OCI-LY7 (cell line): ENCODE data around the gene SORBS2. TPM values are rescaled to one million over a fixed set of nuclear protein-coding genes. Genes with fewer than 3 reads are reported as not detected.

Source experiments
- BruUV-seq: library from RNA; stranded (reverse); fragments of 400-500 nt; replicated peaks from 2 replicates; lab custom pipeline; 2021; lab: Mats Ljungman, UMichigan
- CTCF ChIA-PET: fragments of 300-600 bp; sonication (Branson Sonifier 250); formaldehyde crosslinking; loops from one replicate; lab custom pipeline; 2022; ENCODE audit warnings: antibody characterized with exemption; ENCODE audit not compliant: unreplicated experiment; lab: Charles Lee
- POLR2A ChIA-PET: fragments of 300-600 bp; sonication (Branson Sonifier 250); formaldehyde crosslinking; loops from one replicate; lab custom pipeline; 2022; ENCODE audit warnings: antibody characterized with exemption; lab: Charles Lee
- DNase-seq: peaks from one replicate; pipeline ENCODE4 v3.0.0-alpha.2; 2015; ENCODE audit warnings: low spot score
- H2AFZ ChIP-seq: fragments of 200-600 bp; sonication (generic), shearing (Covaris generic); 2 replicates; pipeline ENCODE4 v1.6.1; 2014; ENCODE audit warnings: mild to moderate bottlenecking, antibody characterized with exemption, low read length, moderate library complexity
- H3K27ac ChIP-seq: fragments of 200-600 bp; sonication (generic); 2 replicates; pipeline ENCODE4 v1.5.1; 2014; ENCODE audit warnings: mixed run types, low read depth, mild to moderate bottlenecking, moderate library complexity, low read length, inconsistent platforms; ENCODE audit not compliant: poor library complexity, severe bottlenecking
- H3K36me3 ChIP-seq: fragments of 200-600 bp; sonication (generic); 2 replicates; pipeline ENCODE4 v1.6.1; 2014; ENCODE audit warnings: mild to moderate bottlenecking, antibody characterized with exemption, low read length, moderate library complexity, mixed read lengths; ENCODE audit not compliant: insufficient read depth
- H3K4me1 ChIP-seq: fragments of 200-600 bp; sonication (generic); 2 replicates; pipeline ENCODE4 v1.5.1; 2014; ENCODE audit warnings: mild to moderate bottlenecking, low read length; ENCODE audit not compliant: insufficient read depth, poor library complexity, severe bottlenecking
- H3K4me2 ChIP-seq: fragments of 200-600 bp; sonication (generic); 2 replicates; pipeline ENCODE4 v1.6.1; 2014; ENCODE audit warnings: mild to moderate bottlenecking, low read length
- H3K4me3 ChIP-seq: fragments of 200-600 bp; sonication (generic); 2 replicates; pipeline ENCODE4 v1.5.1; 2014; ENCODE audit warnings: mild to moderate bottlenecking, low read depth, low read length; ENCODE audit not compliant: poor library complexity, severe bottlenecking
- H3K79me2 ChIP-seq: fragments of 200-600 bp; sonication (generic); 2 replicates; pipeline ENCODE4 v1.6.1; 2016; ENCODE audit warnings: low read depth, mild to moderate bottlenecking, low read length, moderate library complexity, mixed read lengths; ENCODE audit not compliant: insufficient read depth
- H3K9me2 ChIP-seq: fragments of 200-600 bp; sonication (generic); 2 replicates; pipeline ENCODE4 v1.6.1; 2016; ENCODE audit warnings: mild to moderate bottlenecking, low read length, mixed read lengths; ENCODE audit not compliant: insufficient read depth
- H3K9me3 ChIP-seq: fragments of 200-600 bp; sonication (generic); 2 replicates; pipeline ENCODE4 v1.6.1; 2014; ENCODE audit warnings: mild to moderate bottlenecking, mixed run types, low read length, mixed read lengths
- H4K20me1 ChIP-seq: fragments of 200-600 bp; sonication (generic); 2 replicates; pipeline ENCODE4 v1.6.1; 2014; ENCODE audit warnings: mild to moderate bottlenecking, antibody characterized with exemption, low read length, moderate library complexity, mixed read lengths; ENCODE audit not compliant: insufficient read depth
- CTCF ChIP-seq: fragments of 200-600 bp; sonication (generic); conservative IDR thresholded peaks from 2 replicates; pipeline ENCODE4 v1.5.1; 2014; ENCODE audit warnings: mild to moderate bottlenecking, antibody characterized with exemption, low read length, moderate library complexity, mixed read lengths
- EZH2phosphoT487 ChIP-seq: fragments of 200-600 bp; sonication (generic); IDR thresholded peaks from 2 replicates; pipeline ENCODE4 v1.6.1; 2018; ENCODE audit warnings: low read depth, borderline replicate concordance, mild to moderate bottlenecking, mixed run types, antibody characterized with exemption, low read length, moderate library complexity, mixed read lengths
- intact Hi-C: fragments of 100-400 bp; cut with micrococcal nuclease; formaldehyde crosslinking; loops from one replicate; pipeline ENCODE4 v1.10.0; 2022; ENCODE audit not compliant: unreplicated experiment
- total RNA-seq, 2 experiments: library from RNA; depleted of rRNA in 1 of 2; stranded (reverse); fragments of >200 nt in 1 of 2; shearing (Covaris generic) in 1 of 2; gene quantifications; 2 replicates each; pipeline ENCODE4 v1.2.3, GENCODE V29; 2014 to 2022

SORBS2 gene
- total RNA-seq, 2 experiments from 2014 or later: 33.2 to 43.5 TPM

GRCh38 chr4:185669288-185669687, 142.7 kb downstream of the SORBS2 start:
- H3K4me1 ChIP-seq: no peaks in the 10 kb centered on the region
- H3K27ac ChIP-seq: no peak overlapping the region
- H3K79me2 ChIP-seq: no peaks in the 10 kb centered on the region
- no peaks in the 10 kb centered on the region for H4K20me1 ChIP-seq
- no peak overlapping the region for H2AFZ ChIP-seq
- no peak overlapping the region for H3K4me2 ChIP-seq
- no peaks in the 10 kb centered on the region for H3K9me2 ChIP-seq
- no peak for DNase-seq
- H3K36me3 ChIP-seq: no peaks in the 10 kb centered on the region
- intact Hi-C loops: no loop called here
- ChIA-PET POLR2A (interaction anchor here (1.1 kb wide), 1 partner anchor 52 kb away, joined by 4 read pairs; no protein-coding TSS in a partner anchor), CTCF (no interaction called here)
- no peak overlapping the region for H3K4me3 ChIP-seq
- BruUV-seq: no TSS peak
- no peaks in the 10 kb centered on the region for H3K9me3 ChIP-seq
- no peak for TF ChIP-seq CTCF
- no peak for TF ChIP-seq EZH2phosphoT487

GRCh38 chr4:185666156-185666555, 145.8 kb downstream of the SORBS2 start:
- Histone ChIP-seq H3K9me2 (no peaks in the 10 kb centered on the region), H3K4me1 (no peaks in the 10 kb centered on the region), H3K4me3 (no peak overlapping the region), H3K27ac (no peak overlapping the region), H3K4me2 (no peak overlapping the region), H3K9me3 (no peaks in the 10 kb centered on the region), H3K79me2 (no peaks in the 10 kb centered on the region), H4K20me1 (no peaks in the 10 kb centered on the region), H3K36me3 (no peaks in the 10 kb centered on the region; the same call in 1 of the 2 replicates), H2AFZ (no peak overlapping the region)
- CTCF ChIA-PET: no interaction called here
- intact Hi-C loops: no loop called here
- TF ChIP-seq EZH2phosphoT487 (no peak), CTCF (no peak)
- DNase-seq: no peak
- POLR2A ChIA-PET: interaction anchor here (0.6 kb wide), 1 partner anchor 249 kb away, joined by 3 read pairs; no protein-coding TSS in a partner anchor
- no TSS peak for BruUV-seq

- Histone ChIP-seq H3K4me3 (no peak overlapping the region), H2AFZ (no peak overlapping the region), H4K20me1 (no peaks in the 10 kb centered on the region), H3K79me2 (no peaks in the 10 kb centered on the region), H3K4me2 (no peak overlapping the region), H3K4me1 (no peaks in the 10 kb centered on the region), H3K27ac (no peak overlapping the region), H3K9me2 (no peaks in the 10 kb centered on the region), H3K36me3 (no peaks in the 10 kb centered on the region; the same call in 1 of the 2 replicates), H3K9me3 (no peaks in the 10 kb centered on the region)
- ChIA-PET CTCF (no interaction called here), POLR2A (interaction anchor here (0.6 to 0.7 kb wide), 2 partner anchors 26 to 250 kb away, joined by 3 to 4 read pairs; no protein-coding TSS in a partner anchor)
- BruUV-seq: no TSS peak
- intact Hi-C loops: no loop called here
- TF ChIP-seq EZH2phosphoT487: no peak
- TF ChIP-seq CTCF: no peak
- DNase-seq: no peak
These were observed 146.3 kb downstream of the SORBS2 start for GRCh38 chr4:185665655-185666054.
